ENCODE results near the gene BRIP1. TPM values are rescaled to one million over a fixed set of nuclear protein-coding genes. Genes with fewer than 3 reads are reported as not detected.

Gene BRIP1
- total and polyA plus RNA-seq, 2 donors (not counting 3 experiments of a cell fraction or from before 2014, with no cell fraction given) = 1.8 to 12.1 TPM

DNA sequence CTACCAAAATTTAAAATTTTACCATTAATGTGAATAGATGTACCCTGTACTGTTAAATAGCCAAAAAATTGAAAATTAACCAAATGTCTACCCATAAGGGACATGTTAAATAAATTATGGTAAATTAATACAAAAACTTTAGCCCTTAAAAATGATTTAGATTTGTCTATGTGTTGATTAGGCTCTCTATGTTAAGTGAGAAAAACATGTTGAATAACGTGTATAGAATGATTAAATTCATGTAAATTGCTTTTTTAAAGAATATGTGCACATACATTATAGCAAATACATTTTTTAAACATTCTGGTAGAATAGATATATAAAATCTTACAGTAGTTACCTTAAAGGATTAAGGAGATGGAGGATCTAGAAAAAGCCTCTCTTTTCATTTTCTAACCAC is 59.5 kb downstream of the BRIP1 start:
- ChIA-PET POLR2A (no interaction called here), CTCF (no interaction called here)
- FAIRE-seq (no peak), DNase-seq (ENCODE audit: low read depth, low spot score) (no peak)
- H3K9me3 ChIP-seq (replicated peaks; ENCODE audit: control insufficient read depth, insufficient read depth, low read length) = no peaks in the 10 kb centered on the region
- H3K4me2 ChIP-seq (ENCODE audit: insufficient read depth, low read length) = no peak overlapping the region
- no peaks in the 10 kb centered on the region for H3K4me1 ChIP-seq (ENCODE audit: control insufficient read depth, extremely low read depth, insufficient read depth, low read length)
- dilution Hi-C loops (cut with MboI; ENCODE audit: extremely low pct_ligation_motif_present, low sequenced_read_pairs) (no loop called here), intact Hi-C loops (cut with micrococcal nuclease) (no loop called here)
- no peaks in the 10 kb centered on the region for H3K27me3 ChIP-seq (ENCODE audit: control insufficient read depth in 2 of 2, insufficient read depth in 2 of 2, low read length in 2 of 2)
- H3K4me3 ChIP-seq (replicated peaks in 1 of 3; ENCODE audit: insufficient read depth in 1 of 3, low read depth in 1 of 3, low read length in 3 of 3) = no peak overlapping the region
- no peak overlapping the region for H3K27ac ChIP-seq (ENCODE audit: insufficient read depth, low read depth, low read length)
- H3K9ac ChIP-seq (replicated peaks; ENCODE audit: extremely low read depth, insufficient read depth, low read length) = no peak overlapping the region
- H3K9me1 ChIP-seq (replicated peaks; ENCODE audit: control insufficient read depth, extremely low read depth, insufficient read depth, low read length) = no peaks in the 10 kb centered on the region
- no peak overlapping the region for H2AFZ ChIP-seq (ENCODE audit: low read depth, low read length)
- TF ChIP-seq MYC (IDR thresholded peaks at IDR 0.05; ENCODE audit: low read depth, low read length) (no peak), JUN (IDR thresholded peaks at IDR 0.05; ENCODE audit: borderline replicate concordance, insufficient read depth, insufficient read length, low read depth) (no peak), POLR2AphosphoS5 (IDR thresholded peaks at IDR 0.05; ENCODE audit: insufficient read depth, low read depth, low read length) (no peak), GATA2 (IDR thresholded peaks at IDR 0.05; ENCODE audit: insufficient read depth, insufficient read length, low read depth, low read length) (no peak), POLR2A (IDR thresholded peaks at IDR 0.05; ENCODE audit: low read depth, low read length) (no peak), EZH2 (IDR thresholded peaks at IDR 0.05; ENCODE audit: borderline replicate concordance, low read depth, low read length, severe bottlenecking) (no peak), FOS (IDR thresholded peaks at IDR 0.05; ENCODE audit: borderline replicate concordance, insufficient read depth, low read length) (no peak)
- TF ChIP-seq, protein P1, sequence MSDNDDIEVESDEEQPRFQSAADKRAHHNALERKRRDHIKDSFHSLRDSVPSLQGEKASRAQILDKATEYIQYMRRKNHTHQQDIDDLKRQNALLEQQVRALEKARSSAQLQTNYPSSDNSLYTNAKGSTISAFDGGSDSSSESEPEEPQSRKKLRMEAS (IDR thresholded peaks at IDR 0.05; ENCODE audit: insufficient read depth, insufficient read length) = no peak
- TF ChIP-seq, protein P2, sequence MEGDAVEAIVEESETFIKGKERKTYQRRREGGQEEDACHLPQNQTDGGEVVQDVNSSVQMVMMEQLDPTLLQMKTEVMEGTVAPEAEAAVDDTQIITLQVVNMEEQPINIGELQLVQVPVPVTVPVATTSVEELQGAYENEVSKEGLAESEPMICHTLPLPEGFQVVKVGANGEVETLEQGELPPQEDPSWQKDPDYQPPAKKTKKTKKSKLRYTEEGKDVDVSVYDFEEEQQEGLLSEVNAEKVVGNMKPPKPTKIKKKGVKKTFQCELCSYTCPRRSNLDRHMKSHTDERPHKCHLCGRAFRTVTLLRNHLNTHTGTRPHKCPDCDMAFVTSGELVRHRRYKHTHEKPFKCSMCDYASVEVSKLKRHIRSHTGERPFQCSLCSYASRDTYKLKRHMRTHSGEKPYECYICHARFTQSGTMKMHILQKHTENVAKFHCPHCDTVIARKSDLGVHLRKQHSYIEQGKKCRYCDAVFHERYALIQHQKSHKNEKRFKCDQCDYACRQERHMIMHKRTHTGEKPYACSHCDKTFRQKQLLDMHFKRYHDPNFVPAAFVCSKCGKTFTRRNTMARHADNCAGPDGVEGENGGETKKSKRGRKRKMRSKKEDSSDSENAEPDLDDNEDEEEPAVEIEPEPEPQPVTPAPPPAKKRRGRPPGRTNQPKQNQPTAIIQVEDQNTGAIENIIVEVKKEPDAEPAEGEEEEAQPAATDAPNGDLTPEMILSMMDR (IDR thresholded peaks at IDR 0.05; ENCODE audit: extremely low read depth in 1 of 2, insufficient read depth in 1 of 2, low read depth in 1 of 2, low read length in 2 of 2) = no peak
- no peaks in the 10 kb centered on the region for H3K36me3 ChIP-seq (ENCODE audit: control insufficient read depth in 2 of 2, extremely low read depth in 1 of 2, insufficient read depth in 2 of 2, low read length in 2 of 2)
- no peaks in the 10 kb centered on the region for H3K79me2 ChIP-seq (ENCODE audit: control insufficient read depth, insufficient read depth, low read length)
- no peaks in the 10 kb centered on the region for H4K20me1 ChIP-seq (replicated peaks; ENCODE audit: control insufficient read depth, extremely low read depth, insufficient read depth, low read length)
- BruUV-seq (replicated peaks) = no TSS peak
